CD4-positive, CD25-positive, alpha-beta regulatory T cell (primary cell): ENCODE measurements around the gene CCDC186. TPM values are rescaled to one million over a fixed set of nuclear protein-coding genes. Genes with fewer than 3 reads are reported as not detected.

Experiments
- ATAC-seq, 2 donors: fragments of 150-1000 bp; cut with Tn5 transposase; one replicate each; pipeline ENCODE4 v1.10.0; 2021; ENCODE audit warnings: low read depth in 2 of 2, moderate number of reproducible peaks in 2 of 2, moderate library complexity in 1 of 2
- DNase-seq, 3 donors: peaks; one replicate each; pipeline versions ENCODE4 v3.0.0 to v3.0.0-alpha.2; 2012 to 2022; ENCODE audit warnings: mixed read lengths in 1 of 3
- H3K27ac ChIP-seq: one replicate; pipeline ENCODE4 v1.7.0; 2013; ENCODE audit warnings: mild to moderate bottlenecking, low read length; ENCODE audit not compliant: insufficient read depth, poor library complexity, severe bottlenecking
- H3K27me3 ChIP-seq: one replicate; pipeline ENCODE4 v1.7.0; 2013; ENCODE audit warnings: low read length; ENCODE audit not compliant: control insufficient read depth, insufficient read depth
- H3K36me3 ChIP-seq: one replicate; pipeline ENCODE4 v1.7.0; 2013; ENCODE audit warnings: mild to moderate bottlenecking, low read length, moderate library complexity; ENCODE audit not compliant: control insufficient read depth, insufficient read depth
- H3K4me1 ChIP-seq: 2 replicates; pipeline ENCODE4 v1.7.0; 2013; ENCODE audit warnings: mild to moderate bottlenecking, low read length; ENCODE audit not compliant: insufficient read depth, control insufficient read depth, poor library complexity, severe bottlenecking
- H3K4me3 ChIP-seq: one replicate; pipeline ENCODE4 v1.7.0; 2013; ENCODE audit warnings: low read depth, mild to moderate bottlenecking, low read length, moderate library complexity
- H3K9me3 ChIP-seq, 2 experiments: 1 replicate in 1 of 2; 2 replicates in 1 of 2; pipeline ENCODE4 v1.7.0; 2013; ENCODE audit warnings: low read length in 2 of 2, mild to moderate bottlenecking in 1 of 2, moderate library complexity in 1 of 2; ENCODE audit not compliant: control insufficient read depth in 2 of 2
- H3K27ac Mint-ChIP-seq, 3 donors: one replicate each; pipeline ENCODE4 v1.8.0; 2020 to 2022; ENCODE audit warnings: mild to moderate bottlenecking in 3 of 3, mixed read lengths in 3 of 3, moderate library complexity in 2 of 3
- H3K27me3 Mint-ChIP-seq: one replicate; pipeline ENCODE4 v1.8.0; 2022; ENCODE audit warnings: mild to moderate bottlenecking, mixed read lengths
- H3K36me3 Mint-ChIP-seq: one replicate; pipeline ENCODE4 v1.8.0; 2020; ENCODE audit warnings: mixed read lengths
- H3K4me1 Mint-ChIP-seq, 4 donors: one replicate each; pipeline ENCODE4 v1.8.0; 2020 to 2022; ENCODE audit warnings: mixed read lengths in 4 of 4, mild to moderate bottlenecking in 1 of 4
- H3K4me3 Mint-ChIP-seq, 4 donors: one replicate each; pipeline ENCODE4 v1.8.0; 2020 to 2022; ENCODE audit warnings: mild to moderate bottlenecking in 4 of 4, mixed read lengths in 4 of 4, moderate library complexity in 3 of 4
- H3K9me3 Mint-ChIP-seq, 7 donors: one replicate each; pipeline ENCODE4 v1.8.0; 2020 to 2022; ENCODE audit warnings: mixed read lengths in 7 of 7, mild to moderate bottlenecking in 3 of 7, moderate library complexity in 2 of 7
- polyA plus RNA-seq, 4 donors: library from polyadenylated mRNA; unstranded; fragments of 300-500 nt; fragmentation: Illumina TruSeq; gene quantifications; one replicate each; pipeline ENCODE4 v1.2.3, GENCODE V29; 2021
- total RNA-seq: library from RNA; stranded (reverse); gene quantifications from one replicate; pipeline ENCODE4 v1.2.3, GENCODE V29; 2022

CCDC186 gene
- total and polyA plus RNA-seq, 5 donors from 2014 or later, result 17.3 to 60.1 (median 25.8) TPM

- no peak for ATAC-seq
- H3K36me3 Mint-ChIP-seq, result no peaks in the 10 kb centered on the region
Observed at GRCh38 chr10:114110174-114110972, 63.6 kb downstream of the CCDC186 start.

GRCh38 chr10:114103284-114103683 lies 70.7 kb downstream of the CCDC186 start:
- no peaks in the 10 kb centered on the region for H3K9me3 Mint-ChIP-seq
- H3K4me1 Mint-ChIP-seq, result peaks cover 7 to 31% (median 15%) of the 10 kb centered on the region in 4 donors
- no peak overlapping the region for H3K4me3 Mint-ChIP-seq
- H3K4me3 ChIP-seq, result no peak overlapping the region
- H3K27me3 ChIP-seq, result peaks cover 14% of the 10 kb centered on the region
- H3K36me3 ChIP-seq, result no peaks in the 10 kb centered on the region
- H3K27ac Mint-ChIP-seq, result no peak overlapping the region
- H3K9me3 ChIP-seq, result no peaks in the 10 kb centered on the region
- no peak for ATAC-seq
- peak in 2 of 3 donors; percentile 36 to 50 for DNase-seq
- H3K27me3 Mint-ChIP-seq, result peaks cover 34% of the 10 kb centered on the region
- no peak overlapping the region for H3K27ac ChIP-seq
- H3K36me3 Mint-ChIP-seq, result no peaks in the 10 kb centered on the region
- H3K4me1 ChIP-seq, result peaks cover 9% of the 10 kb centered on the region

More at GRCh38 chr10:114110174-114110972, 63.6 kb downstream of the CCDC186 start:
- Histone ChIP-seq H3K36me3 (no peaks in the 10 kb centered on the region), H3K27ac (no peak overlapping the region), H3K4me3 (no peak overlapping the region), H3K9me3 (no peaks in the 10 kb centered on the region), H3K4me1 (no peaks in the 10 kb centered on the region), H3K27me3 (peaks cover 8% of the 10 kb centered on the region)
- Mint-ChIP-seq H3K27me3 (peaks cover 30% of the 10 kb centered on the region), H3K4me1 (no peaks in the 10 kb centered on the region), H3K9me3 (no peaks in the 10 kb centered on the region), H3K27ac (no peak overlapping the region), H3K4me3 (no peak overlapping the region)
- DNase-seq, result no peak

GRCh38 chr10:114102256-114102655 lies 71.7 kb downstream of the CCDC186 start:
- Histone ChIP-seq H3K9me3 (no peaks in the 10 kb centered on the region), H3K27me3 (peaks cover 14% of the 10 kb centered on the region), H3K4me1 (peaks cover 9% of the 10 kb centered on the region), H3K36me3 (no peaks in the 10 kb centered on the region), H3K4me3 (no peak overlapping the region), H3K27ac (no peak overlapping the region)
- Mint-ChIP-seq H3K27ac (no peak overlapping the region), H3K4me3 (no peak overlapping the region), H3K4me1 (peaks cover 7 to 31% (median 15%) of the 10 kb centered on the region in 4 donors), H3K9me3 (peaks cover 0 to 2% (median 0%) of the 10 kb centered on the region in 7 donors), H3K36me3 (no peaks in the 10 kb centered on the region), H3K27me3 (peaks cover 35% of the 10 kb centered on the region)
- no peak for DNase-seq
- no peak for ATAC-seq

GRCh38 chr10:114100848-114101741 lies 72.9 kb downstream of the CCDC186 start:
- Mint-ChIP-seq H3K27me3 (peaks cover 39% of the 10 kb centered on the region), H3K4me1 (peaks cover 9 to 42% (median 22%) of the 10 kb centered on the region in 4 donors)
- peaks cover 9% of the 10 kb centered on the region for H3K4me1 ChIP-seq

GRCh38 chr10:114096864-114097263 lies 77.1 kb downstream of the CCDC186 start:
- no peak overlapping the region for H3K4me3 ChIP-seq
- no peak for ATAC-seq
- no peaks in the 10 kb centered on the region for H3K36me3 ChIP-seq
- Mint-ChIP-seq H3K4me3 (no peak overlapping the region), H3K27me3 (peaks cover 30% of the 10 kb centered on the region), H3K27ac (no peak overlapping the region), H3K36me3 (no peaks in the 10 kb centered on the region), H3K4me1 (peaks cover 9 to 49% (median 26%) of the 10 kb centered on the region in 4 donors), H3K9me3 (peaks cover 0 to 2% (median 0%) of the 10 kb centered on the region in 7 donors)
- no peaks in the 10 kb centered on the region for H3K9me3 ChIP-seq
- peaks cover 19% of the 10 kb centered on the region for H3K4me1 ChIP-seq
- peaks cover 17% of the 10 kb centered on the region for H3K27me3 ChIP-seq
- no peak overlapping the region for H3K27ac ChIP-seq
- DNase-seq, result no peak

More at GRCh38 chr10:114100848-114101741, 72.9 kb downstream of the CCDC186 start:
- no peak overlapping the region for H3K27ac Mint-ChIP-seq
- H3K9me3 Mint-ChIP-seq, result peaks cover 0 to 2% (median 0%) of the 10 kb centered on the region in 7 donors
- DNase-seq (no peak), ATAC-seq (no peak)
- H3K4me3 Mint-ChIP-seq, result peak overlapping the region; percentile 37 to 73 (median 46)
- no peaks in the 10 kb centered on the region for H3K36me3 Mint-ChIP-seq
- H3K27ac ChIP-seq, result no peak overlapping the region
- H3K36me3 ChIP-seq, result no peaks in the 10 kb centered on the region
- H3K4me3 ChIP-seq, result no peak overlapping the region
- H3K27me3 ChIP-seq, result peaks cover 14% of the 10 kb centered on the region
- no peaks in the 10 kb centered on the region for H3K9me3 ChIP-seq

GRCh38 chr10:114095559-114096337 lies 78.3 kb downstream of the CCDC186 start:
- peaks cover 8% of the 10 kb centered on the region for H3K27me3 ChIP-seq

GRCh38 chr10:114094795-114095194 lies 79.2 kb downstream of the CCDC186 start:
- Mint-ChIP-seq H3K27ac (no peak overlapping the region), H3K4me1 (peaks cover 0 to 30% (median 15%) of the 10 kb centered on the region in 4 donors), H3K27me3 (peaks cover 14% of the 10 kb centered on the region), H3K36me3 (no peaks in the 10 kb centered on the region), H3K4me3 (no peak overlapping the region), H3K9me3 (peaks cover 0 to 2% (median 0%) of the 10 kb centered on the region in 7 donors)
- H3K27ac ChIP-seq, result no peak overlapping the region
- DNase-seq, result no peak
- H3K27me3 ChIP-seq, result peaks cover 5% of the 10 kb centered on the region
- no peak overlapping the region for H3K4me3 ChIP-seq
- no peak for ATAC-seq
- H3K4me1 ChIP-seq, result peaks cover 10% of the 10 kb centered on the region
- no peaks in the 10 kb centered on the region for H3K9me3 ChIP-seq
- H3K36me3 ChIP-seq, result no peaks in the 10 kb centered on the region

More at GRCh38 chr10:114095559-114096337, 78.3 kb downstream of the CCDC186 start:
- H3K27me3 Mint-ChIP-seq, result peaks cover 23% of the 10 kb centered on the region
- ATAC-seq (peak; percentile 38 to 57), DNase-seq (peak in 1 of 3 donors; percentile 39)
- no peak overlapping the region for H3K27ac ChIP-seq
- H3K9me3 Mint-ChIP-seq, result peaks cover 0 to 2% (median 0%) of the 10 kb centered on the region in 7 donors
- peak overlapping the region in 1 of 4 donors; percentile 15 for H3K4me3 Mint-ChIP-seq
- no peaks in the 10 kb centered on the region for H3K36me3 ChIP-seq
- no peaks in the 10 kb centered on the region for H3K9me3 ChIP-seq
- peaks cover 12% of the 10 kb centered on the region for H3K4me1 ChIP-seq
- H3K4me3 ChIP-seq, result peak overlapping the region; percentile 32
- peaks cover 8 to 39% (median 23%) of the 10 kb centered on the region in 4 donors for H3K4me1 Mint-ChIP-seq
- no peaks in the 10 kb centered on the region for H3K36me3 Mint-ChIP-seq
- H3K27ac Mint-ChIP-seq, result no peak overlapping the region
